ENCODE results near the gene PSEN1. TPM values are rescaled to one million over a fixed set of nuclear protein-coding genes. Genes with fewer than 3 reads are reported as not detected.

The PSEN1 gene
- polyA plus RNA-seq, 1 donor (not counting 4 experiments of a cell fraction or from before 2014, with no cell fraction given), result 32.6 TPM

DNA sequence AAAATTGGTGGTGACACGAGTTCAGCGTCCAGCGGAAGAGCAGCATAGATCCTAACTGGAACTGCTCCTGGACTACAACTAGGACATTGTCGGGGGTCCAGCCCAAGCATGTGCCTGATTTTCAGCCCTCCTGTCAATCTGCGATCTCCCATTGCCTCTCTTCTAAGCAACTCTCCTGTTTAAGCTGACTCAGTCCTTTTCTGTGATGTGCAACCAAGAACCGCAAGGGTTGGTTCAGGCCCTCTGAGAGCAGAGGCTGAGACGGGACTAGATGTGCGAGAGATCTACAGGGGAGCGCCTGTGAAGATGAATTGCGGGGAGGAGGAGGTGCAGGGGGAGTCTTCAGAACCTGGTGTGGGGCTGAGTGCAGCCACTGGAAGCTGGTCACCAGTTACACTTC, 97.3 kb downstream of the PSEN1 start:
- H2AFZ ChIP-seq (ENCODE audit: control insufficient read depth, low read length), result no peak overlapping the region
- H3K27me3 ChIP-seq (ENCODE audit: control insufficient read depth, extremely low read depth, insufficient read depth, low read length), result peaks cover 67% of the 10 kb centered on the region
- no peak for DNase-seq (ENCODE audit: low read depth, low spot score)
- H3K9me1 ChIP-seq (ENCODE audit: control insufficient read depth, extremely low read depth, insufficient read depth, low read length), result no peaks in the 10 kb centered on the region
- dilution Hi-C loops (cut with MboI; ENCODE audit: extremely low pct_ligation_motif_present, low sequenced_read_pairs), result no loop called here
- H4K20me1 ChIP-seq (ENCODE audit: control insufficient read depth, extremely low read depth, insufficient read depth, low read length), result peaks cover 3% of the 10 kb centered on the region
- no peaks in the 10 kb centered on the region for H3K9me3 ChIP-seq (ENCODE audit: control insufficient read depth, low read depth, low read length)
- no peak overlapping the region for H3K4me2 ChIP-seq (ENCODE audit: control insufficient read depth, extremely low read depth, insufficient read depth, low read depth, low read length)
- H3K9ac ChIP-seq (ENCODE audit: control insufficient read depth, extremely low read depth, insufficient read depth, low read length), result no peak overlapping the region
- no peak overlapping the region for H3K4me3 ChIP-seq (ENCODE audit: control insufficient read depth in 2 of 3, extremely low read depth in 1 of 3, insufficient read depth in 2 of 3, low read depth in 1 of 3, low read length in 3 of 3)
- no peak for FAIRE-seq
- no peak for TF ChIP-seq EZH2 (IDR thresholded peaks at IDR 0.05; ENCODE audit: low read length)
- no peak for TF ChIP-seq CTCF (optimal IDR thresholded peaks at IDR 0.05 in 1 of 3, IDR thresholded peaks at IDR 0.05 in 1 of 3, conservative IDR thresholded peaks at IDR 0.05 in 1 of 3; ENCODE audit: extremely low read depth in 1 of 3, insufficient read depth in 2 of 3, low read length in 3 of 3)
- H3K36me3 ChIP-seq (ENCODE audit: control insufficient read depth in 2 of 2, extremely low read depth in 1 of 2, insufficient read depth in 2 of 2, low read length in 2 of 2), result no peaks in the 10 kb centered on the region
- no peaks in the 10 kb centered on the region for H3K79me2 ChIP-seq (ENCODE audit: control insufficient read depth, insufficient read depth, low read length)
- H3K27ac ChIP-seq (ENCODE audit: control insufficient read depth, insufficient read depth, low read length), result no peak overlapping the region
- peaks cover 12% of the 10 kb centered on the region for H3K4me1 ChIP-seq (ENCODE audit: control insufficient read depth, extremely low read depth, insufficient read depth, low read length)

GRCh38 chr14:73234029-73234428, 97.7 kb downstream of the PSEN1 start:
- Histone ChIP-seq H3K9me3 (ENCODE audit: control insufficient read depth, low read depth, low read length) (no peaks in the 10 kb centered on the region), H3K4me2 (ENCODE audit: control insufficient read depth, extremely low read depth, insufficient read depth, low read depth, low read length) (no peak overlapping the region), H3K9ac (ENCODE audit: control insufficient read depth, extremely low read depth, insufficient read depth, low read length) (no peak overlapping the region), H3K79me2 (ENCODE audit: control insufficient read depth, insufficient read depth, low read length) (no peaks in the 10 kb centered on the region), H3K4me3 (ENCODE audit: control insufficient read depth in 2 of 3, extremely low read depth in 1 of 3, insufficient read depth in 2 of 3, low read depth in 1 of 3, low read length in 3 of 3) (no peak overlapping the region), H2AFZ (ENCODE audit: control insufficient read depth, low read length) (no peak overlapping the region), H3K36me3 (ENCODE audit: control insufficient read depth in 2 of 2, extremely low read depth in 1 of 2, insufficient read depth in 2 of 2, low read length in 2 of 2) (no peaks in the 10 kb centered on the region), H3K27me3 (ENCODE audit: control insufficient read depth, extremely low read depth, insufficient read depth, low read length) (peaks cover 70% of the 10 kb centered on the region), H3K4me1 (ENCODE audit: control insufficient read depth, extremely low read depth, insufficient read depth, low read length) (peaks cover 12% of the 10 kb centered on the region), H3K27ac (ENCODE audit: control insufficient read depth, insufficient read depth, low read length) (no peak overlapping the region), H3K9me1 (ENCODE audit: control insufficient read depth, extremely low read depth, insufficient read depth, low read length) (no peaks in the 10 kb centered on the region), H4K20me1 (ENCODE audit: control insufficient read depth, extremely low read depth, insufficient read depth, low read length) (peaks cover 3% of the 10 kb centered on the region)
- dilution Hi-C loops (cut with MboI; ENCODE audit: extremely low pct_ligation_motif_present, low sequenced_read_pairs), result no loop called here
- FAIRE-seq (no peak), DNase-seq (ENCODE audit: low read depth, low spot score) (no peak)
- TF ChIP-seq EZH2 (IDR thresholded peaks at IDR 0.05; ENCODE audit: low read length) (no peak), CTCF (optimal IDR thresholded peaks at IDR 0.05 in 1 of 3, IDR thresholded peaks at IDR 0.05 in 1 of 3, conservative IDR thresholded peaks at IDR 0.05 in 1 of 3; ENCODE audit: extremely low read depth in 1 of 3, insufficient read depth in 2 of 3, low read length in 3 of 3) (no peak)
